GM19324 (cell line): Measurements from ENCODE around the gene ASTN1.

ENCODE experiments used
- ATAC-seq: cut with Tn5 transposase; IDR thresholded peaks from one replicate; pipeline ENCODE4 v1.9.1; 2021; ENCODE audit warnings: mild to moderate bottlenecking, moderate library complexity; ENCODE audit not compliant: unreplicated experiment, low FRiP score

ASTN1 gene

GRCh38 chr1:177165069-177165439 lies 542 bp upstream of the ASTN1 start:
- ATAC-seq = no peak

GRCh38 chr1:177163844-177164379 lies 600 bp downstream of the ASTN1 start:
- ATAC-seq = no peak

GRCh38 chr1:177162243-177162642 lies 2.3 kb downstream of the ASTN1 start:
- ATAC-seq = no peak

GRCh38 chr1:177146499-177146898 lies 18.0 kb downstream of the ASTN1 start:
- ATAC-seq = no peak

- no peak for ATAC-seq
Measured at GRCh38 chr1:177145106-177146070, 19.1 kb downstream of the ASTN1 start.

GRCh38 chr1:177142791-177143271 lies 21.7 kb downstream of the ASTN1 start:
- ATAC-seq = no peak

- no peak for ATAC-seq
Measured at GRCh38 chr1:177142010-177142409, 22.5 kb downstream of the ASTN1 start.

- no peak for ATAC-seq
Measured at GRCh38 chr1:177138347-177138746, 26.2 kb downstream of the ASTN1 start.

- no peak for ATAC-seq
Measured at GRCh38 chr1:177137814-177138213, 26.7 kb downstream of the ASTN1 start.

GRCh38 chr1:177135250-177135649 lies 29.3 kb downstream of the ASTN1 start:
- no peak for ATAC-seq

- no peak for ATAC-seq
Measured at GRCh38 chr1:177133977-177134538, 30.5 kb downstream of the ASTN1 start.

GRCh38 chr1:177132141-177132540 lies 32.4 kb downstream of the ASTN1 start:
- ATAC-seq = no peak

- ATAC-seq = no peak
Measured at GRCh38 chr1:177131723-177132122, 32.8 kb downstream of the ASTN1 start.

- ATAC-seq = no peak
Measured at GRCh38 chr1:177130451-177130945, 34.0 kb downstream of the ASTN1 start.

GRCh38 chr1:177128665-177129281 lies 35.7 kb downstream of the ASTN1 start:
- ATAC-seq = no peak

GRCh38 chr1:177126267-177126666 lies 38.2 kb downstream of the ASTN1 start:
- ATAC-seq = no peak

- no peak for ATAC-seq
Measured at GRCh38 chr1:177124577-177125278, 39.8 kb downstream of the ASTN1 start.

GRCh38 chr1:177122461-177123251 lies 41.9 kb downstream of the ASTN1 start:
- ATAC-seq = no peak

GRCh38 chr1:177119311-177119710 lies 45.2 kb downstream of the ASTN1 start:
- ATAC-seq = no peak

- ATAC-seq = no peak
Measured at GRCh38 chr1:177118901-177119300, 45.6 kb downstream of the ASTN1 start.
